ENCODE results near the gene GRK2.

Gene GRK2

DNA sequence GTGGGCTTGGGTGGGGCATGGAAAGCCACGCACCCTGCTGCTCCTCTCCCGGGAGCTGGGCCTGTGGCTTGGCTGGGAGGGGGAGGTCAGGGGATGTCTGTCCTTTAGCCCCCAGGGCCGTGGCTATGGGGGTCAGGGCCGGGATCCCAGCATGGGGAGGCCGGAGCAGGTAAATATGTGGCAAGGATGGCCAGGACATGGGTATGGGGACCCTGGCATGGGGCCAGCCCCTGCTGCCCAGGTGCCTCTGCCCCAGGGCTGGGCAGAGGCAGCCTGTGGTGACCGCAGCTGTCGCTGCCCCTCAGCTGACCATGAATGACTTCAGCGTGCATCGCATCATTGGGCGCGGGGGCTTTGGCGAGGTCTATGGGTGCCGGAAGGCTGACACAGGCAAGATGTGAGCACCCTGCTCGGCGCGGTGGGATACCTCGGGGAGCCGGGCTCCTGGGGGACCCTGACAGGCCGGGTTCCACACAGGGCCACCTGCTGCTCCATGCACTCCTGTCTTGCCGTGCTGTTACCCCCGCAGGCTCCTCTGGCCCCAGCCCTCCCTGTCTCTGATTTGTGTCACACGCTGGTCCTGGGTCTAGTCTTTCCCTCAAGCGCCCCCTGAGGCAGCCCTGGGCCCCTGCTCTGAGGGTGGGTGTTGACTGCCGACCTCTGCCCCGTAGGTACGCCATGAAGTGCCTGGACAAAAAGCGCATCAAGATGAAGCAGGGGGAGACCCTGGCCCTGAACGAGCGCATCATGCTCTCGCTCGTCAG is 14.7 kb downstream of the GRK2 start:
- FAIRE-seq (no peak), DNase-seq (ENCODE audit: extremely low spot score, insufficient read length, low read depth) (no peak)

DNA sequence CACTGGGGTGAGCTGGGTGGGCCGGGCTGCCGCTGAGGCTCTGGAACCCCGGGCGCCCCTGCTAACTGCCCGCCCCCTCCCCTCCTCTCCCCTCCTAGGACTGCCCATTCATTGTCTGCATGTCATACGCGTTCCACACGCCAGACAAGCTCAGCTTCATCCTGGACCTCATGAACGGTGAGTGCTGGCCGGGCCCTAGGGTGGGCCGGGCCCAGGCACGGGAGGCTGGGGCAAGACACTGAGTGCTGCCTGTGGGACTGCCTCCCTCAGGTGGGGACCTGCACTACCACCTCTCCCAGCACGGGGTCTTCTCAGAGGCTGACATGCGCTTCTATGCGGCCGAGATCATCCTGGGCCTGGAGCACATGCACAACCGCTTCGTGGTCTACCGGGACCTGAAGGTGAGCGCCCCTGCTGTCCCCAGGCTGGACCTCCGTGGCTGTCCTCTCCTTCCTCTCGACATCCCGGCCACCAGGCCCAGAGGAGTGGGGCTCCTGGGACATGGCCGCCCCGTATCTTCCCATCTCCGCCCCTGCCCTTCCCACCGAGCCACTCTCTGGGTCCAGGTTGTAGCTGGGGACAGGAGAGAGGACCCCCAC is 15.4 kb downstream of the GRK2 start:
- FAIRE-seq = no peak
- no peak for DNase-seq (ENCODE audit: extremely low spot score, insufficient read length, low read depth)

DNA sequence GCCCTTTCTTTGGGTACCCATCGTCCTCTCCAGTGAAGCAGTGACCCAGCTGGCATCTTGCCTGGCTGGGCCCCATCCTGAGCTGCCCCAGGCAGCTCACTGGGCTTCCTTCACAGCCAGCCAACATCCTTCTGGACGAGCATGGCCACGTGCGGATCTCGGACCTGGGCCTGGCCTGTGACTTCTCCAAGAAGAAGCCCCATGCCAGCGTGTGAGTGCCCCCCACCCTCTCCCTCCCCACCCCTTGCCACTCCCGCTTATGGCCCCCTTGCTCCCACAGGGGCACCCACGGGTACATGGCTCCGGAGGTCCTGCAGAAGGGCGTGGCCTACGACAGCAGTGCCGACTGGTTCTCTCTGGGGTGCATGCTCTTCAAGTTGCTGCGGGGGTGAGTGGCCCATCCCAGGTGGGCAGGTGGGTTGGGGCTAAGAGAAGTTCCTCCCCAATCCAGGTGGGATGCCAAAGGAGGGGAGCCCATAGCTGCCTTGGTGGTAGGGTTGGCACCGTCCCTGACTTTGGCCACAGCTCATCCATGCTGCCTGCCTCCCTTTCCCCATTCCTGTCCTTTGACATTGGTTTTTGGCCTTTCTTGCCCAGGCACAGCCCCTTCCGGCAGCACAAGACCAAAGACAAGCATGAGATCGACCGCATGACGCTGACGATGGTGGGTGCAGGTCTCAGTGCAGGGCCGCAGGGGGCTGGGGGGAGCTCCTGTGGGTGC is 16.0 kb downstream of the GRK2 start:
- FAIRE-seq = no peak

DNA sequence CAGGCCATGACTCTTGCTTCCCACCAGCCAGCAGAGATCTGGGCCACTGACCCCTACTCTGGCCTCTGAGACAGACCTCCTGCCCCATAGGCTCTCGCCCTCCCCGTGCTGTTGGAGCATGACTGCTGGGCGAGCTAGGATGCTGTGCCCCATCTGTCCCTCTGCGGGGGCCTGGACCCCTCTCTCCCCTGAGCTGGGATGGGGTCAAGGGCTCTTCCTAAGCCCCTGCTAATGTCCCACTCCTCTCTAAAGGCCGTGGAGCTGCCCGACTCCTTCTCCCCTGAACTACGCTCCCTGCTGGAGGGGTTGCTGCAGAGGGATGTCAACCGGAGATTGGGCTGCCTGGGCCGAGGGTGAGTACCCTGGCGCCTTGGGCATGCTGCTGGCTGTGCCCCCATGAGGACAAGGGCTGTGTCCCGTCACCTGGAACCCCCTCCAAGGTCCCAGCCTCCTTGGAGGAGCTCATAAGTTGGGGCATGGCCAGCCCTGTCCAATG is 16.7 kb downstream of the GRK2 start:
- no peak for FAIRE-seq
- DNase-seq (ENCODE audit: extremely low spot score, insufficient read length, low read depth) = no peak

More for the DNA sequence above, 16.0 kb downstream of the GRK2 start:
- no peak for DNase-seq (ENCODE audit: extremely low spot score, insufficient read length, low read depth)

- DNase-seq (ENCODE audit: extremely low spot score, insufficient read length, low read depth) (no peak), FAIRE-seq (no peak)
Measured at GRCh38 chr11:67283481-67283963, 17.2 kb downstream of the GRK2 start.

- DNase-seq (ENCODE audit: extremely low spot score, insufficient read length, low read depth) = no peak
- FAIRE-seq = no peak
Measured at GRCh38 chr11:67284811-67285540, 18.7 kb downstream of the GRK2 start.

DNA sequence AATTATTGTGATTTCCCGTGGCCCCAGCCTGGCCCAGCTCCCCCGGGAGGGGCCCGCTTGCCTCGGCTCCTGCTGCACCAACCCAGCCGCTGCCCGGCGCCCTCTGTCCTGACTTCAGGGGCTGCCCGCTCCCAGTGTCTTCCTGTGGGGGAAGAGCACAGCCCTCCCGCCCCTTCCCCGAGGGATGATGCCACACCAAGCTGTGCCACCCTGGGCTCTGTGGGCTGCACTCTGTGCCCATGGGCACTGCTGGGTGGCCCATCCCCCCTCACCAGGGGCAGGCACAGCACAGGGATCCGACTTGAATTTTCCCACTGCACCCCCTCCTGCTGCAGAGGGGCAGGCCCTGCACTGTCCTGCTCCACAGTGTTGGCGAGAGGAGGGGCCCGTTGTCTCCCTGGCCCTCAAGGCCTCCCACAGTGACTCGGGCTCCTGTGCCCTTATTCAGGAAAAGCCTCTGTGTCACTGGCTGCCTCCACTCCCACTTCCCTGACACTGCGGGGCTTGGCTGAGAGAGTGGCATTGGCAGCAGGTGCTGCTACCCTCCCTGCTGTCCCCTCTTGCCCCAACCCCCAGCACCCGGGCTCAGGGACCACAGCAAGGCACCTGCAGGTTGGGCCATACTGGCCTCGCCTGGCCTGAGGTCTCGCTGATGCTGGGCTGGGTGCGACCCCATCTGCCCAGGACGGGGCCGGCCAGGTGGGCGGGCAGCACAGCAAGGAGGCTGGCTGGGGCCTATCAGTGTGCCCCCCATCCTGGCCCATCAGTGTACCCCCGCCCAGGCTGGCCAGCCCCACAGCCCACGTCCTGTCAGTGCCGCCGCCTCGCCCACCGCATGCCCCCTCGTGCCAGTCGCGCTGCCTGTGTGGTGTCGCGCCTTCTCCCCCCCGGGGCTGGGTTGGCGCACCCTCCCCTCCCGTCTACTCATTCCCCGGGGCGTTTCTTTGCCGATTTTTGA is 19.5 kb downstream of the GRK2 start:
- DNase-seq (ENCODE audit: extremely low spot score, insufficient read length, low read depth) = no peak
- FAIRE-seq = no peak

DNA sequence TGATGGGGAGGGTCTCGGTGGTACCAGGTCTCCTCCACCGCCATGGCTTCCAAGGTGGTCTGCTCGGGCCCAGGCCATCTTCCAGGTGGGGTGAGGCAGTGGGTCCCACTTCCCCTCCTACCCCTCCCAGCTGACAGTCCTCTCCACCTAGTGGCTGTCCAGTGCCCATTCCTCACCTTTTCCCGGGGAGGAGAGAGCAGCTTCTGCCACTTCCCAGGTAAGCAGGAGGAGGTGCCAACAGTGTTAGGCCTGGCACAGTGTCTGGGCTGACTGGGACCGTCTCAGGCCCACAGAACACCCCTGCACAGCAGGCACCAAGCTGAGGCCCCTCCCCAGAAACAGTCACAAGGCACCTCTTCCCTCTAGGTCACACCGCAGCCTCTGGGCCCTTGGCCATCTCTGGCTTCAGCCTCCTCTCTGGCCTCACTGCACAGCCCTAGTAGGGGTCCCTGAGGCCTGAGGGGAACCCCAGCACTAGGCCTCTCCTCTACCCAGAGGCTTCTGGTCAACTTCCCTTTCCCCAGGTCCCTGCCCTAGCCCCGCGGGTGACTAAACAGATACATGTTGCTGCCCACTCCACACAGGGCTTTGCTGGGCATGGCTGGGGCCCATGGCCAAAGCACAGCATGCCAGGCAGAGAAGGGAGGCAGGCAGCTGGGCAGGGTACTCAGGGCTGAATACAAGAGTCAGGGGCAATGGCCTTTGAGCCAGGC is 20.5 kb downstream of the GRK2 start:
- no peak for DNase-seq (ENCODE audit: extremely low spot score, insufficient read length, low read depth)
- FAIRE-seq = no peak

GRCh38 chr11:67287355-67288197 is 21.3 kb downstream of the GRK2 start:
- no peak for FAIRE-seq

GRCh38 chr11:67288198-67288451 is 21.9 kb downstream of the GRK2 start:
- DNase-seq (ENCODE audit: extremely low spot score, insufficient read length, low read depth) = no peak
- no peak for FAIRE-seq

More at GRCh38 chr11:67287355-67288197, 21.3 kb downstream of the GRK2 start:
- DNase-seq (ENCODE audit: extremely low spot score, insufficient read length, low read depth) = no peak

DNA sequence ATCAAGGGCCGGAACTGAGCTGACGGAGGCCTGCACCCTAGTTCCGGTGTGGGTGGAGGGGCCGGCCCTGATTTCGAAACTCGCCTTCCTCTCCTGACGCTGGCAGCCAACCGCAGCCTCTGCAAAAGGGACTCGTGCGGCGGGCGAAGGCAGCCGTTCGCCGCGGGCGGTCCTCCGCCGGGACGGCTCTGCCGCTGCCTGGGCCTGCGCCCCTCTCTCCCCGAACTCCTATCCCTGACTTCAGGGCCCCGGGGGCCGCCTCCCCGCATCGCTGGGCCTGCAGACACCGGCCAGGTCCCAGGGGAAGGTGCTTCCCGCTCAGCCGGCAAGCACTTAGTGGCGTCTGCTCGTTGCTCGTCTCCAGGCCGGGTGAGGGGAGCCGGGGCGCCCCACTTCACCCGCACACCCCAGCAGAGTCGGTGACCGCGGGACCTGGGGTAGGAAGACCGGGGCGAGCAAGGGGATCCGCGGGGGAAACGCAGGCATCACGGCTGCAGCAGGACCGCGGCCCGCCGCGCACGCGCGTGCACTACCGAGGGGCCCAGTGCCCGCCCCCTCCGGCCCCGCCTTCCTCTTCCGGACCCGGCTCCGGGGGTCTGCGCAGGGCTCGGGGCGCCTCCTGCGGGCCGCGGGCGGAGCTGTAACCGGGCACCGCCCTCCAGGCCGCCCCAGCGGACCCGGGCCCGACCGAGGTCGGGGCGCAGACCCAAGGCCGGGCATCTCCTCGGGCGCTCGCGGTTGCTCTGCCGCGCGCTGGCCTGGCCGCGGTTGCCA is 22.4 kb downstream of the GRK2 start:
- FAIRE-seq (peak; percentile 95), DNase-seq (ENCODE audit: extremely low spot score, insufficient read length, low read depth) (peak; percentile 74)

DNA sequence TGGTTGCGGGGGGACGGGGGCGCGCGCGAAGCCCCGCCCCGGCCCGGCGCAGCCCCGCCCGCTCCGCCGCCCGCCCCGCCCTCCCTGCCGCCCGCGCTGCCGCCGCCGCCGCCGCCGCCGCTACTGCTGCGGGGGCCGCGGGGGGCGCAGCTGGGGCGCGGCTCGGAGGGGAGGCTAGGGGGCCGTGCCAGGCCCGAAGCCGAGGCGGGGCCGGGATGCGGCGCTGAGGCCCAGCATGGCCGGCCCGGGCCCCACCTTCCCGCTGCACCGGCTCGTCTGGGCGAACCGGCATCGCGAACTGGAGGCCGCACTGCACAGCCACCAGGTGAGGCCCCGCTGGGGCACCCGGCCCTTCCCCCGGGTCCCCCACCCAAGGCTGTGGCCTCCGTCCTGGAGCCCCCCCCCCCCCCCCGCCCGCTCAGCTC is 23.0 kb downstream of the GRK2 start, which contains the start of gene ANKRD13D:
ANKRD13D (plus strand) TSS at position 78 of the 425 bp plus-strand sequence; CDS start at position 236, 158 bp downstream.
- FAIRE-seq (no peak), DNase-seq (ENCODE audit: extremely low spot score, insufficient read length, low read depth) (no peak)

DNA sequence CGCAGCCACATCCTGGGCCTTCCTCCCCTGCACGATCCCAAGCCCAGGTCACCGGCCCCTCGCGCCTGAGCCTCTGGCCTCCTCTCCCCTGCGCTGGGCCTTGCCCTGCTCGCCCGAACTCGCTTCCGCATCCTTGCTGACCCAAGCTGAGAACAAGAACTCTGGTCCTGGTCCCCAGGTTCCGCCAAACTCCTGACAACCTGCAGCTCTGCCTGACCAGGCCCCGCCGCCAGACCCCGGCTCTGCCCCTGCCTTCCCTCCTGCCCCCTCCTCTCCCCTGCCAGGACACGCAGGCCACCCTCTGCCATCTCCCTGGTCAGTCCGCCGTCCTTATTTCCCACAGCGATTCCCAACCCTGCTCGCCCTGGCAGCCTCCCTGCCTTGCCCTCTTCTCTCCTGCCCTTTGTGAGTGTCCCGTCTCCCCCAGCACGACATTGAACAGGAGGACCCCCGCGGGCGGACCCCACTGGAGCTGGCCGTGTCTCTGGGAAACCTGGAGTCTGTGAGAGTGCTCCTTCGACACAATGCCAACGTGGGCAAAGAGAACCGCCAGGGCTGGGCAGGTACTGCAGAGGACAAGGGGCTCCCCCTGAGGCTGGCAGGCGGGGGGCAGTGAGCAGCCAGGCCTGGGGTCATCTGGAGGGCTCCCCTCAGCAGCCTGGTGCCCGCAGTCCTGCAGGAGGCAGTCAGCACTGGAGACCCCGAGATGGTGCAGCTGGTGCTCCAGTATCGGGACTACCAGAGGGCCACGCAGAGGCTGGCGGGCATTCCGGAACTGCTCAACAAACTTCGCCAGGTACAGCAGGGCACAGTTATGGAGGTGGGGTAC is 23.6 kb downstream of the GRK2 start:
- no peak for DNase-seq (ENCODE audit: extremely low spot score, insufficient read length, low read depth)
- no peak for FAIRE-seq

- no peak for DNase-seq (ENCODE audit: extremely low spot score, insufficient read length, low read depth)
- no peak for FAIRE-seq
Measured at GRCh38 chr11:67290801-67291200, 24.5 kb downstream of the GRK2 start.

DNA sequence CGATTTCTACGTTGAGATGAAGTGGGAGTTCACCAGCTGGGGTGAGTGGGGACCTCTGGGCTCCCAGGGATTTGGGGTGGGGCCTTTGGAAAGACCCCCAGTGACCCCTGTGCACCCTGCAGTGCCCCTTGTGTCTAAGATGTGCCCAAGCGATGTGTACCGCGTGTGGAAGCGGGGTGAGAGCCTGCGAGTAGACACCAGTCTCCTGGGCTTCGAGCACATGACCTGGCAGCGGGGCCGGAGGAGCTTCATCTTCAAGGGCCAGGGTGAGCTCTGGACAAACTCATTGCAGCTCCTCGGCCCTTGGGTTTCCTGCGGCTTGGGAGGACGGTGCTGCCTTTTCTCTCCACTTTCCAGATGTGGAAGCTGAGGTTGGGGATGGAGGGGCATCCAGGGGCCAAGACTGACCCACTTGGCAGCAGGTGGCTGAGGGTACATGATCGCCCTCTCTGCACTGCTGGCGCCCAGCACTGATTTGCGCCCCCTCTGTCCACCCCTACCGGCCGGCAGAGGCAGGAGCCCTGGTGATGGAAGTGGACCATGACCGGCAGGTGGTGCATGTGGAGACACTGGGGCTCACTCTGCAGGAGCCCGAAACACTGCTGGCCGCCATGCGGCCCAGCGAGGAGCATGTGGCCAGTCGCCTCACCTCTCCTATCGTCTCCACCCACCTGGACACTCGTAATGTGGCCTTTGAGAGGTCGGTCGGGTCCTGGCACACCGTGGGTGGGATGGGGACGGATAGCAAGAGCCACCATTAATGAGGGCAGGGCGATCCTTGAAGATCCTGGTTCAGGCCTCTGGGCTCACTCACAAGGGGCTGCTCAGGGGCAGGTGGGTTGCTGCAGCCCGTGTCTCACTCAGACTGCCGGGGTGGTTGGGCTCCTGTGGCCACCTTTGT is 25.5 kb downstream of the GRK2 start:
- FAIRE-seq (no peak), DNase-seq (ENCODE audit: extremely low spot score, insufficient read length, low read depth) (no peak)
